Tibial nerve (tissue), 4 donors: ENCODE results near the gene RAB12.

Experiments used
- CTCF ChIP-seq, 5 experiments: fragments of 200-600 bp in 3 of 5; fragments of 450-650 bp in 2 of 5; sonication (generic) in 3 of 5; IDR thresholded peaks; one replicate each; pipeline ENCODE4 v1.5.1; 2016 to 2019; ENCODE audit warnings: antibody characterized with exemption in 5 of 5, mild to moderate bottlenecking in 3 of 5, moderate library complexity in 2 of 5
- EP300 ChIP-seq, 2 donors: sonication (generic); formaldehyde crosslinking; IDR thresholded peaks; one replicate each; pipeline ENCODE4 v1.6.1; 2017; ENCODE audit warnings: antibody characterized with exemption in 2 of 2, mild to moderate bottlenecking in 1 of 2
- POLR2A ChIP-seq, 2 donors: fragments of 450-650 bp; IDR thresholded peaks; one replicate each; pipeline ENCODE4 v1.6.1; 2017; ENCODE audit warnings: antibody characterized with exemption in 2 of 2, mild to moderate bottlenecking in 2 of 2, moderate library complexity in 2 of 2

- TF ChIP-seq POLR2A (IDR thresholded peaks at IDR 0.05) (no peak), EP300 (IDR thresholded peaks at IDR 0.05) (no peak), CTCF (IDR thresholded peaks at IDR 0.05) (no peak)
Observed at GRCh38 chr18:8632386-8632785, 23.1 kb downstream of the RAB12 start.
